ENCODE results near the gene SON.
A peak's percentile ranks its signal among the peaks of the same experiment; 100 is the strongest.
"Not testable (repeated sequence)": the region's sequence is repeated elsewhere in the genome, so short reads cannot be mapped to it uniquely, and the experiment has no call there.

The SON gene

GRCh38 chr21:33542640-33543504 lies at the start of gene SON:
Gene SON, plus strand, starts transcription at chr21:33543038. Its CDS starts 55 bp downstream, at chr21:33543093.
- DNase-seq: peak; percentile 91

- no peak for DNase-seq
These were observed 49.1 kb upstream of the SON start for GRCh38 chr21:33493756-33494155.

- DNase-seq: no peak
These were observed 47.1 kb upstream of the SON start for GRCh38 chr21:33495743-33496142.

GRCh38 chr21:33496345-33496744 lies 46.5 kb upstream of the SON start:
- DNase-seq: no peak

- DNase-seq: no peak
These were observed 37.0 kb upstream of the SON start for GRCh38 chr21:33505833-33506232.

- not testable (repeated sequence) for DNase-seq
These were observed 35.8 kb upstream of the SON start for GRCh38 chr21:33507003-33507402.

GRCh38 chr21:33510826-33511225 lies 32.0 kb upstream of the SON start:
- no peak for DNase-seq

- no peak for DNase-seq
These were observed 31.2 kb upstream of the SON start for GRCh38 chr21:33511639-33512038.

- DNase-seq: no peak
These were observed 30.4 kb upstream of the SON start for GRCh38 chr21:33512481-33512880.

GRCh38 chr21:33514229-33514628 lies 28.6 kb upstream of the SON start:
- no peak for DNase-seq

GRCh38 chr21:33518899-33519298 lies 23.9 kb upstream of the SON start:
- no peak for DNase-seq

- DNase-seq: no peak
These were observed 20.4 kb upstream of the SON start for GRCh38 chr21:33522297-33522952.

GRCh38 chr21:33522953-33523349 lies 19.9 kb upstream of the SON start:
- no peak for DNase-seq

GRCh38 chr21:33531007-33531406 lies 11.8 kb upstream of the SON start:
- no peak for DNase-seq

GRCh38 chr21:33537212-33537611 lies 5.6 kb upstream of the SON start:
- no peak for DNase-seq

GRCh38 chr21:33539616-33540015 lies 3.2 kb upstream of the SON start:
- DNase-seq: no peak

- DNase-seq: no peak
These were observed 2.1 kb upstream of the SON start for GRCh38 chr21:33540711-33541104.

- DNase-seq: no peak
These were observed 1.6 kb upstream of the SON start for GRCh38 chr21:33541105-33541711.

GRCh38 chr21:33541756-33542639 lies 840 bp upstream of the SON start, which contains the start of gene GART:
Gene GART, minus strand, starts transcription at chr21:33542117. Its CDS starts 2,802 bp downstream, at chr21:33539315.
- peak; percentile 36 for DNase-seq

GRCh38 chr21:33543505-33544129 lies 779 bp downstream of the SON start:
- DNase-seq: no peak

GRCh38 chr21:33544451-33545195 lies 1.8 kb downstream of the SON start:
- DNase-seq: no peak

GRCh38 chr21:33546086-33546485 lies 3.2 kb downstream of the SON start:
- DNase-seq: no peak
